HG02981 (cell line): ENCODE measurements around the gene CSTF2T.

Experiments
- ATAC-seq: cut with Tn5 transposase; IDR thresholded peaks from one replicate; pipeline ENCODE4 v1.9.1; 2021; ENCODE audit warnings: mild to moderate bottlenecking, moderate library complexity; ENCODE audit not compliant: unreplicated experiment

Gene CSTF2T

DNA sequence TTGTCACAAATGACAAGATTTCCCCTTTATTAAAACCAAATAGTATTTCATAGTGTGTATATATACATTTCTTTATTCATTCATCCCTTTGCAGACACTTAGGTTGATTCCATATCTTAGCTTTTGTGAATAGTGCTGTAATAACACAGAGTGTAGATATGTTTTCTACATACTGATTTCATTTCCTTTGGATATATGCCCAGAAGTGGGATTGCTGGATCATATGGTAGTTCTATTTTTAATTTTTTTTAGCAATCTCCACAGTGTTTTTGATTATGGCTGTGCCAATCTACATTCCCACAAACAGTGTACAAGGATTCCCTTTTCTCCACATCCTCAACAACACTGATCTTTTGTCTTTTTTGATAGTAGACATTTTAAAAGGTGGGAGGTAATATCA is 46.4 kb downstream of the CSTF2T start:
- ATAC-seq, result no peak

DNA sequence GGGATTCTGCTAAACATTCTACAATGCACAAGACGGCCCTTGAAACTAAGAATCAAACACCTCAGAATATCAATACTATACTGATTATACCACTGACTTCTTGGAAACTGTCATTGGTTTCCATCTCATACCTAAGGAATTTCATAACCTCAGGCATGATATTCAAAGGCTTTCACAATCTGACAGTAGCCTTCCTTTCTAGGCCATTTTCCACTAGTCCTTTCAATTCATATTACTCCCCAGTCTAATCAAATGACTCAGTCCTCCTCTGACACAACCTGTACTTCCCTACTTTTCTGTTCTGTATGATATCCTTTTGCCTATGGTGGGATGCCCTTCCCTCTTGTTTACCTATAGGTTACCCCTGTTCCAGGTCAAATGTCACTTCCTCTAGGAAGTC is 48.3 kb downstream of the CSTF2T start:
- no peak for ATAC-seq

- no peak for ATAC-seq
These were observed 50.3 kb downstream of the CSTF2T start for GRCh38 chr10:51649064-51649463.
